SIG-M5 (cell line): Measurements from ENCODE around the gene AP2M1.
"Not testable (repeated sequence)": the region's sequence is repeated elsewhere in the genome, so short reads cannot be mapped to it uniquely, and the experiment has no call there.

Experiments used
- DNase-seq: peaks from one replicate; lab custom pipeline; 2025; lab: John Stamatoyannopoulos, UW

The AP2M1 gene

DNA sequence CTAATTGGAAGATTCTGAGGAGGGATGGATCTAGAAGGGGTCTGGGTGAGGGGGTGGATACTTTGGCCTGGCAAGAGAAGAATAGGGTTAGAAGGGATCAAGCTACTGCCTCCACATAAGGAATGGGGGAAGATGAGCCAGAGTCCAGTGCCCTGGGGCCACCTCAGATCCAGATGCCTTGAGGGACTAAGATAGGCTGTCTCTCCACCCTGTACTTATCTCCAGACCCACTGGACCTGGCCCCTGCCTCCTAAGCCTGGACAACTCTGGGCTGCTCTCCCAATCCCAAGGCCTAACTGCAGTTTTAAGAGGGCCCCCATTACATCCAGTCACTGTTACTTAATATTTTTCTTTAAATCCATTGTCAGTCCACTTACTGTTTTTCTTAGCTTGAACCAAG lies 17.4 kb upstream of the AP2M1 start:
- DNase-seq: no peak

GRCh38 chr3:184158404-184158803 lies 16.3 kb upstream of the AP2M1 start:
- DNase-seq: no peak

DNA sequence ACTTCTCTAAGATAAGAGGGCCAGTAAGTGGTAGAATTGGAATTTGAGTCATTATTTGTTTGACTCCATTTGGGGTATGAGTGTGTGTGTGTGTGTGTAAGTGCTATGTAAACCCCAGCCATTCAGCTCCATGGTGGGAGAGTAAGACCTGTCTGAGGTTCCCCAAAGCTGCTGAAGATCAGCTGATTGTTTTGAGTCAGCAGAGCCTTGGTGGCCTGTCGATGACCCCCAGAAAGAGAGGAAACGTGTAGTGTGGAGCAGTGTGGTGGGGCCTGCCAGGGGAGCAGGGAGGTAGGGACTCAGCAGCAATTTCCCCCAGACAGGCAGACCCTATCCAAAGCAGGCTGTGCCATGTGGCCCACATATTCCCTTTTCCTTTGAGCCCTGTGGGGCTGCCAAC lies 14.2 kb upstream of the AP2M1 start:
- no peak for DNase-seq

- not testable (repeated sequence) for DNase-seq
Measured at GRCh38 chr3:184162571-184163070, 12.0 kb upstream of the AP2M1 start.

- no peak for DNase-seq
Measured at GRCh38 chr3:184164648-184165330, 9.9 kb upstream of the AP2M1 start.

- no peak for DNase-seq
Measured at GRCh38 chr3:184165543-184165942, 9.1 kb upstream of the AP2M1 start.

DNA sequence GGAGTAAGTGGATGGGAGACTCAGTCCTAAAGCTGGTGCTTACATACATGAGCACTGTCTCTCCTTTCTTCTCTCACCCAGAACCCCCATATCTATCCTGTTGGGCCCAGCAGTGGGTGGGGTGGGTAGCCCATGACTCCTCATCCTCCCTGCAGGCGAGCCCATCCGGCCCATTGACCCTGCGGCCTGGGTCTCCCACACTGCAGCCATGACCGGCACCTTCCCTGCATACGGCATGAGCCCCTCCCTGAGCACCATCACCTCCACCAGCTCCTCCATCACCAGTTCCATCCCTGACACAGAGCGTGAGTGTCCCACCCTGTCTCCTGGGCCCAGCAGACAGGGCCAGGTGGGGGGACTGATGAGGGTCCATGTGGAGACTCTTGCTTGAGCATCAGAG lies 8.0 kb upstream of the AP2M1 start:
- DNase-seq: no peak

- no peak for DNase-seq
Measured at GRCh38 chr3:184167786-184168185, 6.9 kb upstream of the AP2M1 start.

DNA sequence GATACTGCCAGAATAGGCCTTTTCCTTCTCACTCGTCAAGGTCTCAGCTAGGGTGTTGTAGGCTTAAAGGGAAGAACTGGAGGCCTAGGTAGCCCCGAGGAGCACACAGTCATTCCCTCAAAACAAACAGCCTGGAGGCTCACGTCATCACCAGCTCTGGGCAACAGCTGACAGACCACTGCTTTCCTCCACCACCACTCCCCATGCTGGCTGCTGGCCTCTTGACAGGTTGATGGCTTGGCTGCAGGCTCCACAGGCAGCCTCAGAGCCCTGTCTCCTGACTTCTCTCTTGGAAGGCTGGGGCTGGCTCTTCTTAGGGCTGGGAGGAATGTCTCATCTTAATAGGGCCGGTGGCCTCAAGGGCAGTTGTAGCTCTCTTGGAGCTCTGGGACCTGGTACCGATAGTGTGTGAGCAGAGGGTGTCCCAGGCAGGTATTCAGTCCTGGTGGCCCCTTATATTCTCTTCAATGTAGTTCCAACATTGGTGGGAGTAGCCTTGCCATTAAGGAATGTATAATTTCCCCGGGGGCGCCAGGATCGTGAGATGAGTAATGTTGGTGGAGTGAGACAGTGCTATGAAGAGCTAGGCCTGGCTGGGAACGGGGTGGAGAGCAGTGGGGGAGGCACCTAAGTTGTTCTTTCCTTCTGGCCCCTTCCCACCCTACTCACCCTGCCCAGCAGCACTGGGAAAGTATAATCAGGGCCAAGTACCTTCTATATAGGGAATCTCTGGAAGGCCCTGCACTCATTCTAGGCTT lies 6.1 kb upstream of the AP2M1 start:
- DNase-seq: no peak

DNA sequence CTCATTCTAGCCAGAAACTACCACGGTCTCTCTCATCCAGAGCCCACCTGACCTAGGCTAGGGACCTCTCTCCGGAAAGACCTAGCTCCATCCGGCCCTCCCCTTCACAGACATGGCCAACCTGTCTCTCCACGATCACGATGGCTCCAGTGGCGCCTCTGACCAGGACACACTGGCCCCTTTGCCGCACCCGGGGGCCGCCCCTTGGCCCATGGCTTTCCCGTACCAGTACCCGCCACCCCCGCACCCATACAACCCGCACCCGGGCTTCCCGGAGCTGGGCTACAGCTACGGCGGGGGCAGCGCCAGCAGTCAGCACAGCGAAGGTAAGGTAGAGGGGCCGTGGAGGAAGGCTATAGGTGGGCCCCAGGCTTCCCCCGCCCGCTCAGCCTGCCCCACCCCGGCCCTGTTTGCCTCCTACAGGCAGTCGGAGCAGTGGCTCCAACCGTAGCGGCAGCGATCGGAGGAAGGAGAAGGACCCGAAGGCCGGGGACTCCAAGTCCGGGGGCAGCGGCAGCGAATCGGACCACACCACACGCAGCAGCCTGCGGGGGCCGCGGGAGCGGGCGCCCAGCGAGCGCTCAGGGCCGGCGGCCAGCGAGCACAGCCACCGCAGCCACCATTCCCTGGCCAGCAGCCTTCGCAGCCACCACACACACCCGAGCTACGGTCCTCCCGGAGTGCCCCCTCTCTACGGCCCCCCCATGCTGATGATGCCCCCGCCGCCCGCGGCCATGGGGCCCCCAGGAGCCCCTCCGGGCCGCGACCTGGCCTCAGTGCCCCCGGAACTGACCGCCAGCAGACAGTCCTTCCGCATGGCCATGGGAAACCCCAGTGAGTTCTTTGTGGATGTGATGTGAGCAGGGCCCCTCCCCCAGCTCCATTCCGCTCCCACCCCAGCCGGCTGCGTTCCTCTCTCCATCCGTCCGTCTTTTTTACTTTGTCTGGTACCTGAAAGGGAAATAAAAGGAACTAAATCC lies 4.5 kb upstream of the AP2M1 start:
- DNase-seq: no peak

DNA sequence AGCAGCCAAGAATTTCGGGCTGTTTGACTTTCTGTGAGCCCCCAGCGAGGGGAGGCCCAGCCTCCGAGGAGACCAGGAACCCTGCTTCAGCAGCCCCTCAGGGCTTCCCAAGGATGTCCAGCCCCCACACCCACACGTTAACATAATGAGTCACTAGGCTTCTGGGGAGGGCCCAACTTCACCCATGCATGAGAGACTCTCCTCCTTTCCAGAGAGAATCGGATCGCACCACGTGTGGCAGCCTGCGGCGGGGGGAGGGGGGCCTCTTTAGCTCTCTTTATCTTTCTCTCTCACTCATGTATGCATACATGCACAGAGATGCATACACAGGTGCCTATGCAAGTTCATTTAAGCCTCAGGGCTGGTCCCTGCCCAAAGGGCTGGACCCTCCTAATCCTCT lies 3.1 kb upstream of the AP2M1 start:
- no peak for DNase-seq

DNA sequence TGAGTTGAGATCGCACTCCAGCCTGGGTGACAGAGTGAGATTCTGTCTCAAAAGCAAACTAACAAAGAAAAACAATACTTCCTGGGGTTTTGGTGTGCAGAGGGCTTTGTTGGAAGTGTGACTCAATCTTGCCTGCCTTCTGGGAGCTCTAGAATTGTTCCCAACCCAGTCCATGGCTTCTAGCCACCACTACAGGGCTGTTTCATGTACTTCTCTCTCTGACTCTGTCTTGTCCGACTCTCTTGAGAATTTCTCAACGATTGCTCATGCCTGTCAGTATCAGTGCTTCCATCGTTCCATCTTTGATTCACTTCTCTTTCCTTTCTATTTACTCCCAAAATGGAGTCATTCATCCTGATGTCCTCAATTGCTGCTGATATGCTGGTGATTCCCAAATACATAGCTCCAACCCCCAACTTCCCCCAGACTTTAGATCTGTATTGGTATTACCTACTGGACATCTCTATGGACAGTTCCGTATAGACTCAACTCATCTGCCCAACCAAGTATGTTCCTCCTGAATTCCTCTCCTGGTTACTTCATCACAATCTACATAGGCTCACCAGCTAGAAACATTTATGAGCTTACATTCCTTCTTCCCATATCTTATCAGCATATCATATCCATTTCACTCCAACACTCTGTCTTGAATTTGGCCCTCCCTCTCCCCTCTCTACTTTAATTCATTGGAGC lies 1.8 kb upstream of the AP2M1 start:
- DNase-seq: no peak

DNA sequence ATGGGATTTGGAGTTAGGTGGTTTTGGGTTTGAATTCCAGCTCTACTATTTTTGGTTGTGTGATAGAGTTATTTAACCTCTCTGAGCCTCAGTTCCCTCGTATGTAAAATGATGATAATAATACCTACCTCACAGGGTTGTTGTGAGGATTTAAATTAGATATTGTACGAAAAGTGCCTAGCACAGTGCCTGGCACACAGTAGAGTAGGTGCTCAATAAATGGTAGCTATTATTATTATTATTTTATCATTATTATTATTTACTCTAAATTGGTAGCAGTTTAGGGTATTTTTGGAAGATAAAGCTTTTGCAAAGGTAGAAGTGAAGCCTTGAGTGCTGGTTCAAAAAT lies 1.3 kb upstream of the AP2M1 start:
- DNase-seq: no peak

- no peak for DNase-seq
Measured at GRCh38 chr3:184174284-184174645, 390 bp upstream of the AP2M1 start.

DNA sequence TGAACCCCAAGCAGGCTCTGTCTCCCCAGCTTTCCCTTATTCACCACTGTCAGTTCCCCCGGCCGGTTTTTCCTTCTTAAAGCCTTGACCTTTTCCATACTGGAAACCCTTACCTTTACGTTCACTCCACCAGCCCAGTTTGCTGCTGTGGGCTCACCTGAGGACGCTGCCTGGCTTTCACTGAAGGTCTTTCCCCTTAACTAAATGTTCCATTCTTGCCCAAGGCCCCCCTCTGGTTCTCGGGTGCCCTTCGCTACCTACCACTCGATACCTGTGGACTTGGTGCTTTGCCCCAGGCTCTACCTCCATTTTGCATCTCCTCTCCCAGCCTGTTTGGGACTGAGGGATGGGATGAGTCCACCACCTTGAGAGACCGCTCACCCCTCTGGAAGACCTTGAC lies 851 bp downstream of the AP2M1 start:
- DNase-seq: no peak

DNA sequence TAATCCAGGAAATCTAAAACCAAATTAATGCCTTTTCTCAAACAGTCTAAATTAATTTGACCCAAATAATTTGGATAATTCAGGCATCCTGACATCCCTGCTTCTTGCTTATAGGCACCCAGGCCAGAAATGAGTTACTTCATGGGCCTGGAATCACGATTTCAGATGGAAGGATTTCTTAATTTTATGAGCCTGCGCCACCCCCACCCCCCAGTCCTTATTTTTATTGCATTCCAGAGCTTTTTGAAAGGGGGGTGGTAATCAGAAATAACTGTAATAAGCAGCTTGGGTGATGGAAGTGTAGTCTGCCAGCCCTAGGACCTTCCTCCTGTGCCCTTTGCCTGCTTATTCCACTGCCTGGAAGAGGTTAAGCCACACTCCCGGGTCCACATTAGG lies 1.3 kb downstream of the AP2M1 start:
- DNase-seq: no peak

DNA sequence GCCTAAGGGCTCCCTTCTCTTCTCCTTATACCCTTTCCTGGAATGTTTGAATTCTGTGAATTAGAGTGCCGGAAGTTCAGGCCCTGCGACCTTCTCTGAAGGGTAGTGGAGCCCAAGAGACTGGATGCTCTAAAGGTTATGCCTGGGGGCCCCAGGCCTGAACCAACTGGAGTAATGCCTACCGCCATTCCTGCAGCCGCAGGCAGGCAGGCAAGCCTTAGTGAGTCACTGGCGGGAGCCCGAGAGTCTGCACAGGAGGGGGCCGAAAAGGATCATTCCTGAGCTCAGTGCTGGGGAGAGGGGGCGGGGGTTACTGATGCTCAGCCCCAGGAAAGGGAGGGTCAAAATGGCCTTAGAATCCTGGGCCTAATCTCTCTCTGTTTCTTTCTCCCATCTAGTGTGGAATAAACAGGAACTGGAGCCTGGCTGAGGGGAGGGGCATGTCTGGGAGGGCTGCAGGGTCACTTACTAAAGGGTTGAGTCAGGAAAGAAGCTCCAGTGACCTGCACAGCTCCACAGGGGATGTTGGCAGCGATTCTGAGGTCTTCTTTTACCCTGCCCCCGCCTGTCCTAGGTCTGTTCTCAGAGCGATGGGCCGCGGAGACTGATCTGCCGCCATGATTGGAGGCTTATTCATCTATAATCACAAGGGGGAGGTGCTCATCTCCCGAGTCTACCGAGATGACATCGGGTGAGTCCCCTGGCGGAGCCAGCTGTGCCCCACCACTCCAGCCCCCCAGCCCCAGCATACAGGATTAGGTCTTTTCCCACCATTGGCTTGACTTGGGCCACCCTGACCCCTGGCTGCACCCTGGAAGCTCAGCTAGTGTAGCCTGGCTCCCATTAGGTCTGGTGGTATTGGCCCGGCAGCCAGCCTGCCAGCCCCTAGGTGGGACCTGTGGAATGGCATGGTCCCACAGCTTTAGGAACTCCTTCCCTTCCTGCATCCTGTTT lies 2.0 kb downstream of the AP2M1 start:
- DNase-seq: no peak

- no peak for DNase-seq
Measured at GRCh38 chr3:184177331-184177731, 2.7 kb downstream of the AP2M1 start.

GRCh38 chr3:184177767-184178306 lies 3.2 kb downstream of the AP2M1 start:
- no peak for DNase-seq

DNA sequence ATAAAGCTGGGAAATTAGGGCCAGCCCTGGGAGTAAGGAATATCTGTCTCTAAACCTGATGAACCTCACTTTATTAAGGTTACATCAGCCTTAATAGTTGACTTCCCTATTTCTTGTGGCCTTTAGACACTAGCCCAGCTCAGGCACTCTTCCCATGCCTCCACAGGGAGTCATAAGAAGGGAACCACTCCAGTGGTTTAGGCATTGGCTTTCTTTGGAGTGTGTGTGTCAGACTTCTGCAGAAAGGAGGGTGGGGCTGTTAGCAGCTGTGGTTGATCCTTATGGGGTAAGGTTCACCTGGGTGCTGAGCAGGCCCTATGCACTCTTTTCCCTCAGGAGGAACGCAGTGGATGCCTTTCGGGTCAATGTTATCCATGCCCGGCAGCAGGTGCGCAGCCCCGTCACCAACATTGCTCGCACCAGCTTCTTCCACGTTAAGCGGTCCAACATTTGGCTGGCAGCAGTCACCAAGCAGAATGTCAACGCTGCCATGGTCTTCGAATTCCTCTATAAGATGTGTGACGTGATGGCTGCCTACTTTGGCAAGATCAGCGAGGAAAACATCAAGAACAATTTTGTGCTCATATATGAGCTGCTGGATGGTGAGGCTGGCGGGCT lies 4.0 kb downstream of the AP2M1 start:
- DNase-seq: no peak
